IPS-20b (cell line): ENCODE measurements around the gene NPM1.

Experiments
- H3K27ac ChIP-seq: one replicate; pipeline ENCODE4 v1.5.1; 2013; ENCODE audit warnings: low read length
- H3K27me3 ChIP-seq: 2 replicates; pipeline ENCODE4 v1.6.1; 2013; ENCODE audit warnings: mild to moderate bottlenecking, low read length, inconsistent platforms; ENCODE audit not compliant: insufficient read depth
- H3K36me3 ChIP-seq: 2 replicates; pipeline ENCODE4 v1.6.1; 2013; ENCODE audit warnings: low read depth, mild to moderate bottlenecking, inconsistent platforms, low read length, moderate library complexity; ENCODE audit not compliant: insufficient read depth
- H3K4me1 ChIP-seq: 2 replicates; pipeline ENCODE4 v1.6.1; 2013; ENCODE audit warnings: mild to moderate bottlenecking, control low read depth, inconsistent platforms, low read length, moderate library complexity; ENCODE audit not compliant: insufficient read depth
- H3K4me3 ChIP-seq: 2 replicates; pipeline ENCODE4 v1.5.1; 2013; ENCODE audit warnings: mild to moderate bottlenecking, low read length, inconsistent platforms
- H3K9ac ChIP-seq: 2 replicates; pipeline ENCODE4 v1.6.1; 2013; ENCODE audit warnings: low read depth, mild to moderate bottlenecking, inconsistent platforms, low read length, moderate library complexity
- H3K9me3 ChIP-seq: 2 replicates; pipeline ENCODE4 v1.6.1; 2013; ENCODE audit warnings: mild to moderate bottlenecking, low read depth, low read length, inconsistent platforms; ENCODE audit not compliant: insufficient read depth

Gene NPM1

DNA sequence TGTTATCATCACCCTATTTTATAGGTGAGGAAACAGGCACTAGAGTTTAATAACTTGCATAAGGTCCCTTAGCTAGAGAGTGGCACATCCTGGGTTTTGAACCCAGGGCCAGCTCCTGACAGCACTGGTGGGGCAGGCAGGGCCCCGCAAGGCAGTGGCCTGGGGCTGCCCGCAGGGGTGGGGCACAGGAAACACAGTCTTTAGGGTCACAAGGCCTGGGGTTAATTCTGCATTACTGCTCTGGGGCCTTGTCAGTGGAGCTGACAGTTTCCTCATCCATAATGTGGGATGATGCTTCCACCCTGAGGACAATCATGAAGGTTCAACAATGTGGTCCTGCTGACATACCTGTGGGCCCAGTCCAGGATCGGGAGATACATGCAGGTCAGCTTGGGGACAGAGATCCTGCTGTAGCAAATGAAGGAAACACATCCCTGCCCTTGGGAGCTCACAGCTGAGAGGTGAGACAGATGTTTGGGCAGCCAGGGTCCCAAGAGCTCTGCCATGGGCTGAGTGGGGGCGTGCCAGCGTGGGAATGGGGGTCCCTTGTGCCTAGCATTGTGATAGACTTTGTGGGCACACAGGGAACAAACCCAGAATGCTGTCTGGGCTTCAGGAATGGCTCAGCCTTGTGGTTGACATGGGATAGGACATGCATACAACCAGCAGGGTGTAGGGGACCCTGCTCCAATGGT lies 46.5 kb downstream of the NPM1 start:
- Histone ChIP-seq H3K9ac (no peak overlapping the region), H3K36me3 (no peaks in the 10 kb centered on the region), H3K4me1 (peaks cover 9% of the 10 kb centered on the region; the same call in 1 of the 2 replicates), H3K27ac (no peak overlapping the region), H3K4me3 (no peak overlapping the region), H3K9me3 (no peaks in the 10 kb centered on the region), H3K27me3 (no peaks in the 10 kb centered on the region)

DNA sequence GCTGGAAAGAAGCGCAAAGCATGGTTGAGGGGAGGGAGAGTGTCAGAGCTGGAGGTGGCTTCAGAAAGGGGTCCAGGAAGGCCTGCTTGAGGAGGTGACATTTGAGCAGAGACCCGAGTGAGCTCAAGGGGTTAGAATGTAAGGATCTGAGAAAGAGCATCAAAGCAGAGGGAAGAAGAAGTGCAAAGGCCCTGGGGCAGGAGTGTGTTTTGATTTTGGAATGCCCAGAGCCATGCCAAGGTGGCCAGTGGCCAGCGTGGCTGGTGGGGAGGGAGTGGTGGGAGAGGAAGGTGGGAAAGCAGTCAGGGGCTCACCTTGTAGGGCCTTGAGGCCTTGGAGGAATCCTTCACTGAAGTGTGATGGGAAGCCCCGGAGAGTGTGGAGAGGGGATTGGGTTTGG lies 47.2 kb downstream of the NPM1 start:
- H3K4me3 ChIP-seq: no peak overlapping the region

DNA sequence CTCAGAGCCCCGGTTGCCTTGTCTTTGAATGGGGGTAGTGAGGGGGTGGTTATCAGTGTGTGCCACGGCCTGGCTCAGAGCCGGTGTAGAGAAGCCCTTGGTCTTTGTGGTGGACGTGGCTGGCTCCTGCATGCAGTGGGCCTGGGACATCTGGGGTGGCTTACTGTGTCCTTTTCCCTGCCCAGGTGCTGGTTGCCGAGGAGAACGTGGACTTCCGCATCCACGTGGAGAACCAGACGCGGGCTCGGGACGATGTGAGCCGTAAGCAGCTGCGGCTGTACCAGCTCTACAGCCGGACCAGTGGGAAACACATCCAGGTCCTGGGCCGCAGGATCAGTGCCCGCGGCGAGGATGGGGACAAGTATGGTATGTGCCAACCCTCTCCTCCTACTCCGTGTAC lies 48.3 kb downstream of the NPM1 start:
- H3K4me3 ChIP-seq: no peak overlapping the region
- H3K27me3 ChIP-seq: no peaks in the 10 kb centered on the region
- H3K27ac ChIP-seq: no peak overlapping the region

More for the DNA sequence above, 47.2 kb downstream of the NPM1 start:
- Histone ChIP-seq H3K9ac (no peak overlapping the region), H3K27ac (no peak overlapping the region), H3K36me3 (no peaks in the 10 kb centered on the region), H3K27me3 (no peaks in the 10 kb centered on the region), H3K4me1 (peaks cover 10% of the 10 kb centered on the region; the same call in 1 of the 2 replicates), H3K9me3 (no peaks in the 10 kb centered on the region)

DNA sequence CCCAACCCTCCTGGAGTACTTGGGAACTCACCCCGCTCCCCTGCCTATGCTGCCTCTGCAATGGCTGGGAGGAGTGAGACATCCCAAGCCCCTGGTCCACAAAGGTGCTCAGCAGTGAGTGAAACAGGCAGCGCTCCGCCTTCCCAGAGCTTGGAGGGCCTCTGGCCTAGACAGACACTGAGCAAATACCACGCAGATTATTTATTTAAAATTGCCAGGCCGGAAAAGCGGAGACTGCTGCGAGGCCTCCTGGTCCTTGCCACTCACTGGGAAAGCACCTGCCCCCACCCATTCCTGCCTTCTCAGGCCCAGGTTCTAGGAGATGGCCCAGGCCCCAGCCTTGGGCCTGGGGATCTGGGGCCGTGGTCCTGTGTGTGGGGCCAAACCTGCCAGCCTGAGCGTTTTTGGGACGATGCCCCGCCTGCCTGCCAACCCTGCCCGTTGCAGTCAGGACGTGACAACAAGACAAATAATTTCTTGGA lies 49.2 kb downstream of the NPM1 start:
- no peaks in the 10 kb centered on the region for H3K36me3 ChIP-seq
- no peaks in the 10 kb centered on the region for H3K9me3 ChIP-seq
- H3K4me1 ChIP-seq: peaks cover 10% of the 10 kb centered on the region; the same call in 1 of the 2 replicates
- no peaks in the 10 kb centered on the region for H3K27me3 ChIP-seq
- no peak overlapping the region for H3K27ac ChIP-seq
- H3K4me3 ChIP-seq: no peak overlapping the region
- no peak overlapping the region for H3K9ac ChIP-seq

More for the DNA sequence above, 48.3 kb downstream of the NPM1 start:
- peaks cover 10% of the 10 kb centered on the region; the same call in 1 of the 2 replicates for H3K4me1 ChIP-seq
- no peaks in the 10 kb centered on the region for H3K9me3 ChIP-seq
- no peak overlapping the region for H3K9ac ChIP-seq
- no peaks in the 10 kb centered on the region for H3K36me3 ChIP-seq

DNA sequence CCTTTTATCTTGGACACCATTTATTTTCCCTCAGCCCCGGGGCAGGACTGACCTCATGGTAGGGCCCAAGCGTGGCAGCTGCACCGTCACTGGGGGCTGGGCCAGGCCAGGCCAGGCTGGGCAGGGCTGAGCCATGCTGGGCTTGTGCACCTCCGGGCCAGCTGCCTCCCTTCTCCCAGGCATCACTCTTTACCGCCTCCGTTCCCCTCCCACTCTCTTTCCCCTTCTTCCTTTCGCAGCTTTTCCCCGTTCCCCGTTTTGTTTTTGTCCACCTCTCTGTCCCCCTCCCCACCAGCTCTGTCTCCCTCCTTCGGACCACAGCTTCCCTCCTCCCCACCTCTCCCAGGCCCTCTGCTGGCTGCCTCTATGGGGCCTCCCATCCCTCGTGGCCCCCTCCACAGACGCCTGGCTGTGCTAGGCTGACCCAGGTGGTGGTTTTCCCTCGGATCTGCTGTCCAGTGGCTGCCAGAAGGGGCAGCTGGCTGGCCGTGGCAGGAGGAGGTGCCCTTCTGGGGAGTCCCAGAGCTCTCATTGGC lies 49.7 kb downstream of the NPM1 start:
- Histone ChIP-seq H3K4me1 (peaks cover 10% of the 10 kb centered on the region; the same call in 1 of the 2 replicates), H3K4me3 (peak overlapping the region; percentile 24; the same call in 1 of the 2 replicates), H3K9me3 (no peaks in the 10 kb centered on the region), H3K27me3 (no peaks in the 10 kb centered on the region), H3K36me3 (no peaks in the 10 kb centered on the region), H3K9ac (no peak overlapping the region), H3K27ac (no peak overlapping the region)

DNA sequence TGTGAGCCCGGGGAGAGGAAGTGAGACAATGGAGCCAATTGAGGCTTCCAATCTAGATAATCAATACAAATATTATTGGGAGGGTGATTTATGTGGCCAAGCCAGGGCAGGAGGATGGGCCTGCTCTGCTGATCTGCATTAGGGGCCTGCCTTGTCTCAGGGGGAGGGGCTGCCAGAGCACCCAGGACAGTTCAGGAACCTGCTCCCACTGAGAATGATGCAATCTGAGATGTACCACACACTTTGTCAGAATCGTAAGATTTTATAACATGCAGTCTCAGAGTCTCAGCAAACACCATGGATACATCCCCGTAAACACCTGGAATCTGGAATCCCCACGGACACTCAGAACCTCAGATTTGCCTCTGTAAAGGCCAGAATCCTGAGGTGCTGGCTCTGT lies 51.1 kb downstream of the NPM1 start:
- no peak overlapping the region for H3K27ac ChIP-seq
- peaks cover 5% of the 10 kb centered on the region; the same call in 1 of the 2 replicates for H3K4me1 ChIP-seq
- no peak overlapping the region for H3K9ac ChIP-seq
- no peaks in the 10 kb centered on the region for H3K27me3 ChIP-seq
- no peaks in the 10 kb centered on the region for H3K36me3 ChIP-seq
- H3K9me3 ChIP-seq: no peaks in the 10 kb centered on the region
- H3K4me3 ChIP-seq: no peak overlapping the region

DNA sequence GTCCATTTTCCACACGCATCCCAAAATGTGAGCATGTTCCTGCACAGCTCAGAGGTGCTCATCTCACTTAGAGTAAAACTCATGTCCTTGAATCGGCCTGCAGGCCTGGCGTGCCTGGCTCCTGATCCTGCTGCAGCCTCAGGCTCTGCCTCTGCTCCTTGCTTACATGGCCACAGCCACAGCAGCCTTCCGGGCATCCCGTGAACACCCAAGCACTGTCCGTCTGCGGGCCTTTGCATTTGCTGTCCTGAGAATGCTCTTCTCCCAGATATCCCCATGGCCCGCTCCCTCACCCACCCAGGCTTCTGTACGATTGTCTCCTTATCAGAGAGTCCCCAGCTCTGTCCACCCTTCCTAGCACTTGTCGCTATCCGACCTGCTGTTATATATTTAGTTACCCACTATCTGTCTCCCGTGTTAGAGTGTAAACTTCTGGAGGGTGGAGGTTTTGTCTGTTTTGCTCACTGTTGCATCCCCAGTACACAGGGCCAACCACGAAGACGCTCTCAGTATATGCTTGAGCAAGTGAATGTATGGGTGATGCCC lies 53.7 kb downstream of the NPM1 start:
- Histone ChIP-seq H3K27ac (no peak overlapping the region), H3K27me3 (no peaks in the 10 kb centered on the region), H3K4me1 (peaks cover 5% of the 10 kb centered on the region; the same call in 1 of the 2 replicates), H3K9me3 (no peaks in the 10 kb centered on the region), H3K4me3 (no peak overlapping the region), H3K9ac (no peak overlapping the region), H3K36me3 (no peaks in the 10 kb centered on the region)

DNA sequence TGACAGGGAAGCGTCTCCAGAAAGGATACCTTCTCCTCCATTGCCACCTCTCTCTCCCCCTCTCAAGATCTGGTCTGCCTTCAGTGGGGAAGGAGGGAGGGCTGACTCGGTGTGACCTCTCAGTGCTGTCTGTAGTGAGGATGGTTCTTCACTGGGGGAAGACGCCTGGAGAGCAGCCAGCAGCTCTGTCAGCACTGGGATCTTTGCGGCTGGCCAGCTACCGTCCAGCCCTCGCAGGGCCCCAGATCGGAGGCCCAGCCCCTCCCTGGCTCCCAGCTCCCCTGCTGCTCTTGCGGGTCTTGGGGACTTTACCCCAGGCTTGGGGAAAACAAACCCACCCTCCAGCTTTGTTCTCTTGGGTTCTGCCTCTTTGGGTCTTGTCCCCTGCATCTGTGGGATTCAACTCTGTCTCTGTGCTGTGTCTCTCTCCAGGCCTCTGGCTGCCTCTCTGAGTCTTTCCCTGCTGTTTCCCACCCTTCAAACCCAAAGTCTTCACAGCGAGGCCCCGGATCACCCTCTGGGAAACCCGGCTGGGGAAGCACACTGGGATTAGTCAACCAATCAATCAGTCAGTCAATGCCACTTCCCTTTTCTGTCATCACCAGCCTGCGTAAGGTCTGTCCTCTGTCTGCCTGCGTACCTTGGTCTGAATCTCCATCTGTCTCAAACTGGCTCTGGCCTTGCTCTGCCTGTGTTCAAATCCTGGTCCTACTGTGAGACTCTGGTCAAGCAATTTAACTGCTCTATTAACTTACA lies 54.8 kb downstream of the NPM1 start:
- H3K9me3 ChIP-seq: no peaks in the 10 kb centered on the region
- no peak overlapping the region for H3K27ac ChIP-seq
- H3K27me3 ChIP-seq: no peaks in the 10 kb centered on the region
- peaks cover 5% of the 10 kb centered on the region; the same call in 1 of the 2 replicates for H3K4me1 ChIP-seq
- no peak overlapping the region for H3K9ac ChIP-seq
- no peaks in the 10 kb centered on the region for H3K36me3 ChIP-seq
- no peak overlapping the region for H3K4me3 ChIP-seq

DNA sequence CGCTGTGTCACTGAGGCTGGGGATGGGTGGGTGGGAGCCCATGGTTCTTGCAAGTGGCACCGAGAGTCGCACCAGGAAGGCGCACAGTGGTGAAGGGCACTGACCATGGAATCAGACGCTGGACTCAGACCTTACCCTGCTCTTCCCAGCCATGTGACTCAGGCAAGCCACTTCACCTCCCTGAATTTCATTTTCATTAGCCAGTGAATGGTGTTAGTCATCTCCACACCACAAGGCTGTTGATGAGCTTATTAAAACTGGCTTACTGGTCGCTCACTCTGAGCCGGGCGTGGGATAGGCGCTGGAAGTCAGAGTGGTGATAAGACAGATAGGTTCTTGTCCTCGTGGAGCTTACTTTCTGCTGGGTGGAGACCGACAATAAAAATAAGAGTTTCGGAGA lies 56.9 kb downstream of the NPM1 start:
- no peak overlapping the region for H3K4me3 ChIP-seq
- H3K4me1 ChIP-seq: peaks cover 3% of the 10 kb centered on the region; the same call in 1 of the 2 replicates
- no peak overlapping the region for H3K27ac ChIP-seq
- H3K36me3 ChIP-seq: no peaks in the 10 kb centered on the region
- H3K9ac ChIP-seq: no peak overlapping the region
- H3K27me3 ChIP-seq: peaks cover 3% of the 10 kb centered on the region; the same call in 1 of the 2 replicates
- no peaks in the 10 kb centered on the region for H3K9me3 ChIP-seq

DNA sequence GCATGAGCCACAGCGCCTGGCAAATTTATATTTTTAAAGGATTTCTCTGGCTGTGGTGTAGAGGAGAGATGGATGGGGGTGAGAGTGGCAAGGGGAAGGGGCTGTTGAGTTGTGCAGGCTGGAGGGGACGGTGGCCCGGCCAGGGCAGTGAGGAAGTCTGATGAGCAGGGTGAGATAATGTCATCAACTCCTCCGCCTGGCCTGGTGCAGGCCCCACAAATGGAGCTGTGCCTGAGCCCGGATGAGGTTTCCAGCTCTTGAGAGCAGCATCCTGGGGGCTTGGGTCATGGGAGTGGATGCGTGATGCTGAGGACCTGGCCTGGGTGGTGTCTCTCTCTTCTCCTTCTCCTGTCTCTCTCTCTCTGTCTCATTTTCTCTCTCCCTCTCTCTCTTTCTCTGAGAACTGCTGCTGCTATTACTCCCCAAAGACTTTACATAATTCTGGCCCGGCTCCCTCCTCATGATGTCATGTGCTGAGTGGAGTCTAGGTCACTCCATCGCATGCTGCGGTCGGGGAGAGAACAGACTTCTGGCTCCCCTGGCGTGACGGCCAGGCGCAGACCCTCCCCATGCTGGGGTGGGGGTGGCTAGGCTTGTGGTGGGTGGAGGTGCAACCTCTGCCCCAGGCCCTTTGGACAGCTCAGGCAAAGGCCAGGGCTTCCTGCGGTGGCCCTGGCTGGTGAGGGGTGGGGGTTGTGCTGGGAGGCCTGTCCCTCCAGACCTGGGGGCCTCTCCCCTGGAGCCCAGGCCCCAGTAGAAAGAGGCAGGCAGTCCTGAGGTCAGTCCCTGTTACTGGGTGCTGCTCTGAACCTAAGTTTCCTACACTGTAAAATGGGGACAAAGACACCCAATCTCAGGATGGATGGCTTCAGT lies 58.2 kb downstream of the NPM1 start:
- Histone ChIP-seq H3K9me3 (no peaks in the 10 kb centered on the region), H3K4me1 (0 out of 2 replicates have a peak, but pooled peaks cover 3% of the 10 kb centered on the region), H3K36me3 (no peaks in the 10 kb centered on the region), H3K27ac (no peak overlapping the region), H3K27me3 (peaks cover 10% of the 10 kb centered on the region; the same call in 1 of the 2 replicates), H3K9ac (no peak overlapping the region), H3K4me3 (no peak overlapping the region)

DNA sequence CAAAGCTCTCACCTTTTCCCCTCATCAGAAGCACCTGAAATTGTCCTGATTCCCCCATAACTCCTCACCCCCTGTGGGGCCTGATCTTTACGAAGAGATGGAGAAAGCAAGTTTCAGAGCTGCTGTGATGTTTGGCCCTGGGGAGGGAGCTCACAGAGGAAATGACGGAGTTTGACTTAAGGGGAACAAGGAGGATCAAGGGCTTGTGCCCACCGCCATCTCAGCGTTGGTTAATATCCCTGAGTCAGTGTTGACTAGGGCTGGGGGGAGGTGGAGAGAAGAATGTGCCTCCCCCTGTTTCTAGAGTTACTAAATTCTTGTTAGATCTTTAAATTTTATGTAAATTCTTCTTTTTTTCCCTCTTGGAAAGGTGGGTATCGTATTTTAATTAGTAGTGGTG lies 59.6 kb downstream of the NPM1 start:
- no peak overlapping the region for H3K4me3 ChIP-seq

More for the DNA sequence above, 59.6 kb downstream of the NPM1 start:
- Histone ChIP-seq H3K4me1 (0 out of 2 replicates have a peak, but pooled peaks cover 3% of the 10 kb centered on the region), H3K9ac (no peak overlapping the region), H3K9me3 (no peaks in the 10 kb centered on the region), H3K36me3 (no peaks in the 10 kb centered on the region), H3K27ac (no peak overlapping the region), H3K27me3 (peaks cover 13% of the 10 kb centered on the region; the same call in 1 of the 2 replicates)
